HepG2 (cell line): Measurements from ENCODE around the gene ADGRL3. TPM values are rescaled to one million over a fixed set of nuclear protein-coding genes. Genes with fewer than 3 reads are reported as not detected.

Source experiments
- ATAC-seq: fragments of 200-7000 bp; cut with Tn5 transposase; 3 replicates; pipeline ENCODE4 v1.9.1; 2020; ENCODE audit warnings: mild to moderate bottlenecking, moderate library complexity
- BruUV-seq: library from RNA; stranded (reverse); fragments of 400-500 nt; replicated peaks from 2 replicates; lab custom pipeline; 2021; lab: Mats Ljungman, UMichigan
- CTCF ChIA-PET: fragments of 300-600 bp; formaldehyde crosslinking; extraction: SDS; loops from one replicate; lab custom pipeline; 2021; ENCODE audit warnings: low total read pairs, inconsistent platforms, low intra/inter-chr PET ratio; lab: Yijun Ruan, JAX
- POLR2A ChIA-PET: fragments of 350-600 bp; sonication (Branson Sonifier 250); formaldehyde crosslinking; loops from one replicate; lab custom pipeline; 2020; ENCODE audit warnings: antibody characterized with exemption, inconsistent platforms; lab: Yijun Ruan, JAX
- DNase-seq: peaks from one replicate; pipeline ENCODE4 v3.0.0-alpha.2; 2015; ENCODE audit warnings: low spot score
- FAIRE-seq: peaks from 3 replicates; lab custom pipeline; 2011; peaks lifted over from hg19 to GRCh38; lab: Jason Lieb, UNC
- H2AFZ ChIP-seq: one replicate; pipeline ENCODE4 v1.6.1; 2011; ENCODE audit warnings: low read length, inconsistent platforms
- H3K27ac ChIP-seq: fragments of 300-600 bp; 3 replicates; pipeline ENCODE4 v1.8.0; 2011; ENCODE audit warnings: mixed run types, mild to moderate bottlenecking, mixed read lengths, low read length, inconsistent platforms; ENCODE audit not compliant: insufficient read depth; ENCODE audit errors: extremely low read length
- H3K27me3 ChIP-seq, 2 experiments: fragments of 200-600 bp in 1 of 2; 2 replicates in 1 of 2; 3 replicates in 1 of 2; pipeline versions ENCODE4 v1.6.0 to v1.8.0; 2011; ENCODE audit warnings: low read length in 2 of 2, mild to moderate bottlenecking in 2 of 2, moderate library complexity in 2 of 2, inconsistent platforms in 1 of 2; ENCODE audit not compliant: insufficient read depth in 2 of 2, control insufficient read depth in 1 of 2
- H3K36me3 ChIP-seq, 2 experiments: fragments of 200-600 bp in 1 of 2; replicated peaks in 1 of 2; 2 replicates in 1 of 2; 3 replicates in 1 of 2; pipeline versions ENCODE4 v1.5.1 to v1.8.0; 2011; ENCODE audit warnings: low read length in 2 of 2, inconsistent platforms in 1 of 2; ENCODE audit not compliant: insufficient read depth in 2 of 2, control insufficient read depth in 1 of 2
- H3K4me1 ChIP-seq: 2 replicates; pipeline ENCODE4 v1.5.1; 2012; ENCODE audit warnings: low read length, inconsistent platforms; ENCODE audit not compliant: insufficient read depth
- H3K4me2 ChIP-seq: 2 replicates; pipeline ENCODE4 v1.6.0; 2011; ENCODE audit warnings: low read depth, low read length, inconsistent platforms
- H3K4me3 ChIP-seq, 3 experiments: fragments of 200-600 bp in 1 of 3; sonication (generic), shearing (Covaris generic) in 1 of 3; replicated peaks in 1 of 3; 2 replicates each; pipeline ENCODE4 v1.5.1; 2011 to 2016; ENCODE audit warnings: low read length in 3 of 3, inconsistent platforms in 2 of 3, low read depth in 2 of 3, mild to moderate bottlenecking in 2 of 3, control low read depth in 1 of 3, mixed read lengths in 1 of 3; ENCODE audit not compliant: insufficient read depth in 1 of 3
- H3K79me2 ChIP-seq: one replicate; pipeline ENCODE4 v1.6.1; 2011; ENCODE audit warnings: low read length, inconsistent platforms; ENCODE audit not compliant: insufficient read depth
- H3K9ac ChIP-seq: 2 replicates; pipeline ENCODE4 v1.6.0; 2011; ENCODE audit warnings: mild to moderate bottlenecking, low read depth, low read length, inconsistent platforms; ENCODE audit not compliant: insufficient read depth
- H3K9me3 ChIP-seq: 2 replicates; pipeline ENCODE4 v1.5.1; 2012; ENCODE audit warnings: mild to moderate bottlenecking, low read length
- H4K20me1 ChIP-seq: 2 replicates; pipeline ENCODE4 v1.6.0; 2011; ENCODE audit warnings: inconsistent platforms, mild to moderate bottlenecking, low read length, moderate library complexity; ENCODE audit not compliant: insufficient read depth
- HOXA7 ChIP-seq: sonication (generic); formaldehyde crosslinking; IDR thresholded peaks from 2 replicates; pipeline ENCODE4 v1.8.1; 2022; ENCODE audit warnings: mild to moderate bottlenecking, missing genetic modification reagents, moderate library complexity
- MXI1 ChIP-seq: IDR thresholded peaks from 3 replicates; pipeline ENCODE4 v1.6.1; 2012; ENCODE audit warnings: low read depth, low read length, inconsistent platforms, borderline replicate concordance
- NR2F6 ChIP-seq, 2 experiments: IDR thresholded peaks; 2 replicates each; pipeline ENCODE4 v1.6.1; 2016; ENCODE audit warnings: antibody characterized with exemption in 1 of 2, mild to moderate bottlenecking in 1 of 2
- POLR2G ChIP-seq: fragments of 200-400 bp; formaldehyde crosslinking; IDR thresholded peaks from 2 replicates; pipeline ENCODE4 v1.6.1; 2018; ENCODE audit warnings: mild to moderate bottlenecking, low read depth, low read length, moderate library complexity
- RELA ChIP-seq: sonication (generic); formaldehyde crosslinking; IDR thresholded peaks from 2 replicates; pipeline ENCODE4 v1.4.0; 2020; ENCODE audit warnings: missing genetic modification reagents
- STAG1 ChIP-seq: sonication (generic); formaldehyde crosslinking; IDR thresholded peaks from 2 replicates; pipeline ENCODE4 v1.4.0; 2020; ENCODE audit warnings: missing genetic modification reagents
- ZFYVE20 ChIP-seq: sonication (generic); formaldehyde crosslinking; IDR thresholded peaks from 2 replicates; pipeline ENCODE4 v1.8.0; 2023; ENCODE audit warnings: low read depth, mild to moderate bottlenecking, moderate library complexity, missing genetic modification reagents, borderline replicate concordance
- ZMYM3 ChIP-seq: sonication (generic); formaldehyde crosslinking; IDR thresholded peaks from 2 replicates; pipeline ENCODE4 v1.5.1; 2020; ENCODE audit warnings: mild to moderate bottlenecking, missing genetic modification reagents
- ZNF337 ChIP-seq: sonication (generic); formaldehyde crosslinking; IDR thresholded peaks from 2 replicates; pipeline ENCODE4 v1.5.1; 2020; ENCODE audit warnings: missing genetic modification reagents, low read depth, mild to moderate bottlenecking, borderline replicate concordance
- ZNF761 ChIP-seq: sonication (generic); formaldehyde crosslinking; conservative IDR thresholded peaks from 2 replicates; pipeline ENCODE4 v1.4.0; 2020; ENCODE audit warnings: mild to moderate bottlenecking, missing genetic modification reagents
- WGBS: methylation state at CpG from one replicate; pipeline ENCODE4 v1.1.6; 2017; ENCODE audit warnings: low lambda C conversion rate; 5-methylcytosine and 5-hydroxymethylcytosine counted together
- in situ Hi-C: cut with HindIII; loops from 2 replicates; pipeline ENCODE4 v1.10.0; 2017; ENCODE audit warnings: low pct_unique_long_range_greater_than_20kb; ENCODE audit not compliant: extremely low pct_ligation_motif_present
- intact Hi-C: fragments of 100-400 bp; cut with micrococcal nuclease; formaldehyde crosslinking; loops from one replicate; pipeline ENCODE4 v1.10.0; 2022; ENCODE audit not compliant: unreplicated experiment
- polyA plus RNA-seq, 8 experiments: library from polyadenylated mRNA; depleted of rRNA in 3 of 8; stranded (reverse) in 7 of 8; unstranded in 1 of 8; fragments of >200 nt; fragmentation: Illumina TruSeq in 4 of 8; extraction: Trizol in 4 of 8; gene quantifications; 2 replicates each; pipeline versions ENCODE4 v1.2.1 to v1.2.3, GENCODE V29; 2011 to 2016; ENCODE audit warnings: low read depth in 4 of 8, missing spikeins in 1 of 8, mixed read lengths in 1 of 8; ENCODE audit not compliant: insufficient read depth in 1 of 8
- total RNA-seq, 5 experiments: library from RNA; depleted of rRNA; stranded (reverse); fragments of >200 nt; fragmentation: Illumina TruSeq; extraction: Trizol; gene quantifications; 2 replicates each; pipeline ENCODE4 v1.2.3, GENCODE V29; 2016; ENCODE audit warnings: low read depth in 1 of 5
- TF ChIP-seq, protein P1 (sequence below): sonication (generic); formaldehyde crosslinking; IDR thresholded peaks from 2 replicates; pipeline ENCODE4 v1.5.1; 2020; ENCODE audit warnings: missing genetic modification reagents, mild to moderate bottlenecking, borderline replicate concordance
- TF ChIP-seq, protein P2 (sequence below): sonication (generic); formaldehyde crosslinking; IDR thresholded peaks from 2 replicates; pipeline ENCODE4 v1.9.0; 2021; ENCODE audit warnings: missing genetic modification reagents, borderline replicate concordance
- TF ChIP-seq, protein P3 (sequence below): sonication (generic); formaldehyde crosslinking; IDR thresholded peaks from 2 replicates; pipeline ENCODE4 v1.5.0; 2020; ENCODE audit warnings: mild to moderate bottlenecking, missing genetic modification reagents, borderline replicate concordance
- TF ChIP-seq, protein P4 (sequence below): sonication (generic); formaldehyde crosslinking; IDR thresholded peaks from 2 replicates; pipeline ENCODE4 v1.8.1; 2023; ENCODE audit warnings: mild to moderate bottlenecking, inconsistent platforms, moderate library complexity, missing genetic modification reagents, borderline replicate concordance
- TF ChIP-seq, protein P5 (sequence below): sonication (generic); formaldehyde crosslinking; IDR thresholded peaks from 2 replicates; pipeline ENCODE4 v1.4.0; 2020; ENCODE audit warnings: mild to moderate bottlenecking, missing genetic modification reagents
- TF ChIP-seq, protein P6 (sequence below): sonication (generic); formaldehyde crosslinking; IDR thresholded peaks from 2 replicates; pipeline ENCODE4 v1.5.0; 2020; ENCODE audit warnings: mild to moderate bottlenecking, missing genetic modification reagents

Gene ADGRL3
- total and polyA plus RNA-seq, 2 of the 13 experiments (the other 11 are each of a cell fraction or from before 2014, with no cell fraction given), result 0.04 to 0.05 TPM

DNA sequence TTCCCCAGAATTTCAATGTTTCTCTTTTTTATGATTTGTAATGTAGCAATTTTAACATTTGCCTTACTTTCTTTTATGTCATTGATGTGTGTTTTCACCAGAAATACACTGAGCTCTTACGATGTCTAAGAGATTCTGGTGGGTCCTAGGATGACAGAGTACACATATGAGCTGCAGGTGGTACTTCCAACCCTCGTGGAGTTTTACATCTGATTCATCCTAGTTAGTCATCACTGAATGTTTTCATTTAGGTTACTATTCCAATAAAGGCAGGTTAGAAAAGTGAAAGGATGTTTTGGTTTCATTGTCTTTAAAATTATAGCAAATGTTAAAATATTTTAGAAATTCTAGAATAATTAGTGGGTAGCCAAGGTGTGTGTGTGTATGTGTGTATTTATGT lies 605.9 kb downstream of the ADGRL3 start:
- CTCF ChIA-PET, result no interaction called here
- ATAC-seq, result no peak
- in situ Hi-C loops, result no loop called here
- TF ChIP-seq ZNF337 (CRISPR knock-in tag) (no peak), STAG1 (CRISPR knock-in tag) (no peak), ZFYVE20 (CRISPR knock-in tag) (no peak), NR2F6 (IDR thresholded peaks at IDR 0.05) (no peak), NR2F6 (CRISPR knock-in tag; IDR thresholded peaks at IDR 0.05) (no peak), ZMYM3 (CRISPR knock-in tag) (no peak), RELA (CRISPR knock-in tag) (no peak), HOXA7 (no peak), MXI1 (no peak), ZNF761 (no peak), POLR2G (no peak)
- TF ChIP-seq, protein P1, sequence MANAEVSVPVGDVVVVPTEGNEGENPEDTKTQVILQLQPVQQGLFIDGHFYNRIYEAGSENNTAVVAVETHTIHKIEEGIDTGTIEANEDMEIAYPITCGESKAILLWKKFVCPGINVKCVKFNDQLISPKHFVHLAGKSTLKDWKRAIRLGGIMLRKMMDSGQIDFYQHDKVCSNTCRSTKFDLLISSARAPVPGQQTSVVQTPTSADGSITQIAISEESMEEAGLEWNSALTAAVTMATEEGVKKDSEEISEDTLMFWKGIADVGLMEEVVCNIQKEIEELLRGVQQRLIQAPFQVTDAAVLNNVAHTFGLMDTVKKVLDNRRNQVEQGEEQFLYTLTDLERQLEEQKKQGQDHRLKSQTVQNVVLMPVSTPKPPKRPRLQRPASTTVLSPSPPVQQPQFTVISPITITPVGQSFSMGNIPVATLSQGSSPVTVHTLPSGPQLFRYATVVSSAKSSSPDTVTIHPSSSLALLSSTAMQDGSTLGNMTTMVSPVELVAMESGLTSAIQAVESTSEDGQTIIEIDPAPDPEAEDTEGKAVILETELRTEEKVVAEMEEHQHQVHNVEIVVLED (CRISPR knock-in tag), result no peak
- TF ChIP-seq, protein P2, sequence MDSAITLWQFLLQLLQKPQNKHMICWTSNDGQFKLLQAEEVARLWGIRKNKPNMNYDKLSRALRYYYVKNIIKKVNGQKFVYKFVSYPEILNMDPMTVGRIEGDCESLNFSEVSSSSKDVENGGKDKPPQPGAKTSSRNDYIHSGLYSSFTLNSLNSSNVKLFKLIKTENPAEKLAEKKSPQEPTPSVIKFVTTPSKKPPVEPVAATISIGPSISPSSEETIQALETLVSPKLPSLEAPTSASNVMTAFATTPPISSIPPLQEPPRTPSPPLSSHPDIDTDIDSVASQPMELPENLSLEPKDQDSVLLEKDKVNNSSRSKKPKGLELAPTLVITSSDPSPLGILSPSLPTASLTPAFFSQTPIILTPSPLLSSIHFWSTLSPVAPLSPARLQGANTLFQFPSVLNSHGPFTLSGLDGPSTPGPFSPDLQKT, result no peak
- TF ChIP-seq, protein P3, sequence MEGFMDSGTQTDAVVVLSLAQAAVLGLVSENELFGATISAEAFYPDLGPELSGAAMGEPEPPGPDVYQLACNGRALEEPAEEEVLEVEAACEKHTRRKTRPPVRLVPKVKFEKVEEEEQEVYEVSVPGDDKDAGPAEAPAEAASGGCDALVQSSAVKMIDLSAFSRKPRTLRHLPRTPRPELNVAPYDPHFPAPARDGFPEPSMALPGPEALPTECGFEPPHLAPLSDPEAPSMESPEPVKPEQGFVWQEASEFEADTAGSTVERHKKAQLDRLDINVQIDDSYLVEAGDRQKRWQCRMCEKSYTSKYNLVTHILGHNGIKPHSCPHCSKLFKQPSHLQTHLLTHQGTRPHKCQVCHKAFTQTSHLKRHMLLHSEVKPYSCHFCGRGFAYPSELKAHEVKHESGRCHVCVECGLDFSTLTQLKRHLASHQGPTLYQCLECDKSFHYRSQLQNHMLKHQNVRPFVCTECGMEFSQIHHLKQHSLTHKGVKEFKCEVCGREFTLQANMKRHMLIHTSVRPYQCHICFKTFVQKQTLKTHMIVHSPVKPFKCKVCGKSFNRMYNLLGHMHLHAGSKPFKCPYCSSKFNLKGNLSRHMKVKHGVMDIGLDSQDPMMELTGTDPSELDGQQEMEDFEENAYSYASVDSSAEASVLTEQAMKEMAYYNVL (CRISPR knock-in tag), result no peak
- TF ChIP-seq, protein P4, sequence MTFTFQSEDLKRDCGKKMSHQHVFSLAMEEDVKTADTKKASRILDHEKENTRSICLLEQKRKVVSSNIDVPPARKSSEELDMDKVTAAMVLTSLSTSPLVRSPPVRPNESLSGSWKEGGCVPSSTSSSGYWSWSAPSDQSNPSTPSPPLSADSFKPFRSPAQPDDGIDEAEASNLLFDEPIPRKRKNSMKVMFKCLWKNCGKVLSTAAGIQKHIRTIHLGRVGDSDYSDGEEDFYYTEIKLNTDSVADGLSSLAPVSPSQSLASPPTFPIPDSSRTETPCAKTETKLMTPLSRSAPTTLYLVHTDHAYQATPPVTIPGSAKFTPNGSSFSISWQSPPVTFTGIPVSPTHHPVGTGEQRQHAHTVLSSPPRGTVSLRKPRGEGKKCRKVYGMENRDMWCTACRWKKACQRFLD (CRISPR knock-in tag), result no peak
- TF ChIP-seq, protein P5, sequence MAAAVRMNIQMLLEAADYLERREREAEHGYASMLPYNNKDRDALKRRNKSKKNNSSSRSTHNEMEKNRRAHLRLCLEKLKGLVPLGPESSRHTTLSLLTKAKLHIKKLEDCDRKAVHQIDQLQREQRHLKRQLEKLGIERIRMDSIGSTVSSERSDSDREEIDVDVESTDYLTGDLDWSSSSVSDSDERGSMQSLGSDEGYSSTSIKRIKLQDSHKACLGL (CRISPR knock-in tag), result no peak
- TF ChIP-seq, protein P6, sequence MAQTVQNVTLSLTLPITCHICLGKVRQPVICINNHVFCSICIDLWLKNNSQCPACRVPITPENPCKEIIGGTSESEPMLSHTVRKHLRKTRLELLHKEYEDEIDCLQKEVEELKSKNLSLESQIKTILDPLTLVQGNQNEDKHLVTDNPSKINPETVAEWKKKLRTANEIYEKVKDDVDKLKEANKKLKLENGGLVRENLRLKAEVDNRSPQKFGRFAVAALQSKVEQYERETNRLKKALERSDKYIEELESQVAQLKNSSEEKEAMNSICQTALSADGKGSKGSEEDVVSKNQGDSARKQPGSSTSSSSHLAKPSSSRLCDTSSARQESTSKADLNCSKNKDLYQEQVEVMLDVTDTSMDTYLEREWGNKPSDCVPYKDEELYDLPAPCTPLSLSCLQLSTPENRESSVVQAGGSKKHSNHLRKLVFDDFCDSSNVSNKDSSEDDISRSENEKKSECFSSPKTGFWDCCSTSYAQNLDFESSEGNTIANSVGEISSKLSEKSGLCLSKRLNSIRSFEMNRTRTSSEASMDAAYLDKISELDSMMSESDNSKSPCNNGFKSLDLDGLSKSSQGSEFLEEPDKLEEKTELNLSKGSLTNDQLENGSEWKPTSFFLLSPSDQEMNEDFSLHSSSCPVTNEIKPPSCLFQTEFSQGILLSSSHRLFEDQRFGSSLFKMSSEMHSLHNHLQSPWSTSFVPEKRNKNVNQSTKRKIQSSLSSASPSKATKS (CRISPR knock-in tag), result no peak

More for the DNA sequence above, 605.9 kb downstream of the ADGRL3 start:
- intact Hi-C loops, result no loop called here
- H3K27ac ChIP-seq, result no peak overlapping the region
- no peak overlapping the region for H3K9ac ChIP-seq
- H3K4me3 ChIP-seq, result no peak overlapping the region
- no peak overlapping the region for H2AFZ ChIP-seq
- BruUV-seq, result no TSS peak
- no peaks in the 10 kb centered on the region for H4K20me1 ChIP-seq
- H3K9me3 ChIP-seq, result no peaks in the 10 kb centered on the region
- no peak overlapping the region for H3K4me2 ChIP-seq
- 1% methylated on average over 2 of the region's 2 CpGs for WGBS
- H3K27me3 ChIP-seq, result no peaks in the 10 kb centered on the region
- FAIRE-seq, result no peak
- no peaks in the 10 kb centered on the region for H3K36me3 ChIP-seq
- POLR2A ChIA-PET, result no interaction called here
- DNase-seq, result no peak
- H3K79me2 ChIP-seq, result no peaks in the 10 kb centered on the region
- H3K4me1 ChIP-seq, result no peaks in the 10 kb centered on the region
